HL-60 (cell line): Measurements from ENCODE around the gene SLC29A4.
"Not testable (repeated sequence)": the region's sequence is repeated elsewhere in the genome, so short reads cannot be mapped to it uniquely, and the experiment has no call there.

Experiments used
- CTCF ChIP-seq: IDR thresholded peaks from one replicate; pipeline ENCODE4 v1.5.1; 2011; ENCODE audit warnings: low read length, control low read depth, inconsistent platforms; ENCODE audit not compliant: insufficient read depth
- POLR2AphosphoS5 ChIP-seq: IDR thresholded peaks from 2 replicates; pipeline ENCODE4 v1.6.1; 2012; ENCODE audit warnings: low read depth

GRCh38 chr7:5263066-5263465, 19.7 kb upstream of the SLC29A4 start:
- TF ChIP-seq POLR2AphosphoS5, CTCF: not testable (repeated sequence)
